GM10266 (cell line): ENCODE measurements around the gene STARD5.
A peak's percentile ranks its signal among the peaks of the same experiment; 100 is the strongest.

ENCODE experiments used
- DNase-seq: peaks from one replicate; pipeline ENCODE4 v3.0.0; 2012; ENCODE audit errors: extremely low spot score
- TF ChIP-seq, protein P1 (sequence below): IDR thresholded peaks from 2 replicates; pipeline ENCODE4 v1.5.1; 2012; ENCODE audit warnings: mild to moderate bottlenecking, low read depth; ENCODE audit not compliant: control insufficient read depth, insufficient read depth; ENCODE audit errors: missing control alignments

The STARD5 gene

DNA sequence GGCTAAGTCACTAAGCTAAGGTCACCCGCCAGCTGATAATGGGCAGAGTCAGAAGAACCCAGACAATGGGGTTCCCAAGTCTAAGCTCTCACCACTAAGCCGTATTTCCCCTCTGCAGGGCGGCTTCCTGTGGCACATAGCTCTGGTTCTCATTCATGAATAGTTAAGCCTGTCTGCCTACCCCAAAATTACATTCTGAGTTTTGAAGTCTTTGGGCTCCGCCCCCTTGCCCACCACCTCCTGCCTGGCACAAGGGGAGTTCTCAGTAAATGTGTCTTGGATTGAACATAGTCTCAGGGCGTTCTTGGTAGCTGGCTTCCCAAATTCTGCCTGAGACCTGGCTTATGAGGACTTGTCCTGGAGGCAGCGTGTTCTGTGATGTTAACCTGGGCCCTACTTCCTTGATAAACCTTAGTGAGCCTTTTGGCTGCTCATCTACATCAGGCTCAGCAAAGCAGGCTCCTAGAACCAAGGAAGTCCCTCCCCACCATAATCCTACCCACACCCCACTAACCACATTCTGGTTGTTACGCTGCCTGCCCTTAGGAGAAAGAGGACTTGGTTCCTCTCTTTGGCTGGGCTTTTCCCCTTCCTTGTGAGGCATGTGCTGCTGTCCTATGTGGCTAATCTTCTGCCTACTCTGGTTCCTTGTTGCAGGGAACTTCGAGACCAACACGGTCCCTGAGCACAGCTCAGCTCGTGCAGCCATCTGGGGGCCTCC lies 54.9 kb downstream of the STARD5 start:
- TF ChIP-seq, protein P1, sequence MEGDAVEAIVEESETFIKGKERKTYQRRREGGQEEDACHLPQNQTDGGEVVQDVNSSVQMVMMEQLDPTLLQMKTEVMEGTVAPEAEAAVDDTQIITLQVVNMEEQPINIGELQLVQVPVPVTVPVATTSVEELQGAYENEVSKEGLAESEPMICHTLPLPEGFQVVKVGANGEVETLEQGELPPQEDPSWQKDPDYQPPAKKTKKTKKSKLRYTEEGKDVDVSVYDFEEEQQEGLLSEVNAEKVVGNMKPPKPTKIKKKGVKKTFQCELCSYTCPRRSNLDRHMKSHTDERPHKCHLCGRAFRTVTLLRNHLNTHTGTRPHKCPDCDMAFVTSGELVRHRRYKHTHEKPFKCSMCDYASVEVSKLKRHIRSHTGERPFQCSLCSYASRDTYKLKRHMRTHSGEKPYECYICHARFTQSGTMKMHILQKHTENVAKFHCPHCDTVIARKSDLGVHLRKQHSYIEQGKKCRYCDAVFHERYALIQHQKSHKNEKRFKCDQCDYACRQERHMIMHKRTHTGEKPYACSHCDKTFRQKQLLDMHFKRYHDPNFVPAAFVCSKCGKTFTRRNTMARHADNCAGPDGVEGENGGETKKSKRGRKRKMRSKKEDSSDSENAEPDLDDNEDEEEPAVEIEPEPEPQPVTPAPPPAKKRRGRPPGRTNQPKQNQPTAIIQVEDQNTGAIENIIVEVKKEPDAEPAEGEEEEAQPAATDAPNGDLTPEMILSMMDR = no peak
- DNase-seq = no peak

DNA sequence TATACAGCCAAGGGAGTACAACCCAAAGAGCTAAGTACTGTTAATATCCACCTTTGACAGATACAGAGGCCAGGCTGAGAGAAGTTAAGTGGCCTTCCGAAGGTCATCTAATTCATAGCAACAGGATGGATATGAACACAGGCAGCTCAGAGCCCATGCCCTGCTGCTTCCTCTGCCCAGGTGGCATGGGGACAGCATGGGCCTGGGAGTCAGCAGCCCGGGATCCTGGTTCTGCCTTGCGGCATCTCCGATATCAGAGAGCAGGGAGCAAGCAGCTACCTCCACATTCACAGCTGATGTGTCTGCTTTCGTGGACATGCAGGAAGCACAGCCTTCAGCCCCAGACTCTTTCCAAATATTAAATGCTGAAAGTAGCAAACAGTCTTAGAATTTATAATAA lies 55.6 kb downstream of the STARD5 start:
- TF ChIP-seq, protein P1 = no peak
- DNase-seq = no peak

DNA sequence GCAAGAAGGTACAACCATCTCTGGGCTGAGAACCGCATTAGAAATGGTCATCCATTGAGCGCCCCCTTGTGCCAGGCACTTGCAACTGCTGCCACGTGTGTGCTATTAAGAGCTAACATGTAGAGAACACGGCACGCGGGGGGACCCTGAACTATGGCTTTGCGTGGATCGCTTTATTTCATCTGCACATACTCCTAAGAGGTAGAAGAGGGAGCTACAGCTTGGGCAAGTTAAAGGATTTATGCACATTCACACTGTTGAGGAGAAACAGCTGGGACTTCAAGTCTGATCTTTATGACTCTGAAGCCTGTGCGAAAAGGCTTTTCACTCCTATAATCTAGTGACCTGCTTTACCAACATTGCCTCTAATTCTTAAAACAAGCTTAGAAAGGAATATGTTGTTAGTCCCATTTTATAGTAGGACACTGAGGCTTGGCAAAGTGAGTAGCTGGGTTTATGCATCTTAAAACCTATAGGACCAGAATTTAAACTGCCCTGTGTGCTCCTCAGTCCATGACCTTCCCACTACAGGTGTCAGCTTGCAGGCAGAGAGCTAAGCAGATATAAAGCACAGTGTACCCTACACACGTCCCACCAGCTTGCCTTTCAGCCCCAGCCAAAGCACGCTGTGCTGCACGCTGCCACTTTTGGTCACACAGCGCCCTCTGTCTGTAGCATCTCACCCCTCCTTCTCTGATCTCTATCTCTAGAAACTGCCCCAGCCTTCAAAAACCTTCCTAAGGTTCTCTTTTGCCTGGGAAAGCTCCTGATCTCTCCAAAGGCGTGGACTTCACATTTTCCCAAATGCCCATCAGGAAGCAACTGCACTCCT lies 57.8 kb downstream of the STARD5 start:
- peak; percentile 75 for DNase-seq
- TF ChIP-seq, protein P1 = peak; percentile 99

DNA sequence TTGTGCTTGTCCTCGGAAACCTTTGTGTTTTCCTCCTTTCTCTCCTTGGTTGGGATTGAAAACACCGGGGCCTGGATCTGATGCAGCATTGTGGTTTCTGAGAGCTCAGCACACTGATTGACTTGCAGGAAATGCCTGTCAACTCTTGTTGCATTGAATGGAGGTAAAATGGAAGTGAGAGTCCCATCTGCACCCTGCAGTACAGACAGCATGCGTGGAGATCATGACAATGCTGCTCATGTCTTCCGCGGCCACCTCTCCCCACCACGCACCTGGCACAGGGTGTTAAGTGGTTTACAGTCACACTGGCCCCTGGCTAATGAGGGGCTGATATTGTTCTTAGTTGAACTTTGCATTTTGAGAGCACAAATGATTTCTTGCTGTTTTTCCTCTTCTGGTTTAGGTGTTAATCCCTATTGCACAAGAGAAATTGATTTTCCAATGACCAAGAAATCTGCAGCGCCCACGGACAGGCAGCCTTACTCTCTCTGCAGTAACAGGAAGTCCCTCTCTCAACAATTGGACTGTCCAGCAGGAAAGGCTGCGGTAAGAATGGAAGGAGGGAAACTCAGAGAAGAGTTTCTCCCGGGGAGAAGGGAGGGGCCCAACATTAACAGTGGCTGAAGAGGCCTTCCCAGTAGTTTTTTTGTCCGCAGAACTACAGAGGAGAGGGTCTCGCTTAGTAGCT lies 58.5 kb downstream of the STARD5 start:
- TF ChIP-seq, protein P1 = no peak
- DNase-seq = no peak

DNA sequence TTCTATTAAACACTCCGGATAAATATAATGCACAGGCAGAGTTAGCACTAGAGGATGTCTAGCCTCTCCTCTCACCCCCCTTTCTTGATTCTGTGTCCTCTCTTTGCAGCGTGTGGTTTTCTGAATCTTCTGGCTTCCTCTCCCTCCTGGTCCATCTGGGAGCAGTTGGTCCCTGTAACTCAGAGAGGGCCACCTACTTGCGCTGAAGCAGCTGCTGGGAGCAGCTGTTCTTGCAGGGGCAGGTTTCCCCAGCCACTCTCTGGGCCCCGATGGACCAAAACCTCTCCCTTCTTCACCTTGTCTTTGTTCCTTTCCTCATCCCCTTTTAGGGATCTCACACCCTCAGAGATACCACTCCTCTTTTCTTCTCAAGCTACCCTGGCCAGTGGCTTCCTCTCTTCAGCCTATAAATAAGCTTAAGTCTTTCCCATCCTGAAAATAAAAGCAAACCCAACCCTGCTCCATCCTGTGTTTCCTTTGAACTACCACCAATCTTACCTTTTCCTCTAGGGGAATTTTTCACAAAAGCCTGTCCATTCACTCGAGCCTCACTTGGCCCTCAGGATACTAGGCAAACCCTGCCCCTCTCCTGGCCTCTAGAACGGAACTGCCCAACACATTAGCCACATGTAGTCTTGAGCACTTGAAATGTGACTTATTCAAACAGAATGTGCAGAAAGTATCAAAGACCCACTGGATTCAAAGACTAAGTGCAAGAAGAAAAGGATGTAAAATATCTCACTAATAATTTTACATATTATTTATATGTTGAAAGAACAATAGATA lies 59.7 kb downstream of the STARD5 start:
- TF ChIP-seq, protein P1 = no peak
- DNase-seq = no peak

DNA sequence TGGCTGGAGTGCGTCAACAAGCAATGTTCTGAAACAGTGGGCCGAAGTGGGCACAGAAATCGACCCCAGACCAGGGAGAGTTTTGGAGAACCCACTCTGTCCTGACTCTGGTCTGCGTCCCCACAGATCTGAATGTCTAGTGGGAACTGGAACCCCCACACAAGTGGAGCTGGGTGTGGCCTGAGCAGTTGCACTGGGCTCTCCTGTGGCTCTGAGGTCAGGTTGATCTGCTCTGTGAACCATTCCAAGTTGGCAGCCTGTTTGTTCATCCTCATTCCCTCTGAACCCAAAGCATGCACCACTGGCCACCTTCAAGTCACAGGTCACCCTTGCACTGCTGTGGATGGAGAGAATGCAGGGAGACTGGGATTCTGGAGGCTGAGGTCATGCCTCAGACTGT lies 60.5 kb downstream of the STARD5 start:
- DNase-seq = no peak
- TF ChIP-seq, protein P1 = no peak
